Lower leg skin (tissue), 4 donors: ENCODE data around the gene HP1BP3. TPM values are rescaled to one million over a fixed set of nuclear protein-coding genes. Genes with fewer than 3 reads are reported as not detected.

Source experiments
- DNase-seq, 2 donors: peaks; one replicate each; pipeline ENCODE4 v3.0.0-alpha.2; 2019; ENCODE audit warnings: low spot score in 2 of 2
- H3K4me3 ChIP-seq: fragments of 200-600 bp; sonication (generic); 2 replicates; pipeline ENCODE4 v1.5.1; 2017; ENCODE audit warnings: mild to moderate bottlenecking, low read depth; ENCODE audit not compliant: poor library complexity, severe bottlenecking
- POLR2A ChIP-seq, 2 donors: fragments of 450-650 bp; IDR thresholded peaks; one replicate each; pipeline ENCODE4 v1.6.1; 2016 to 2017; ENCODE audit warnings: antibody characterized with exemption in 2 of 2, mild to moderate bottlenecking in 1 of 2, moderate library complexity in 1 of 2
- WGBS, 2 donors: methylation state at CpG; one replicate each; pipeline ENCODE4 v1.1.5; 2018; 5-methylcytosine and 5-hydroxymethylcytosine counted together
- intact Hi-C: fragments of 100-400 bp; cut with DNase I; formaldehyde crosslinking; loops from one replicate; pipeline ENCODE4 v1.15.0; 2023; ENCODE audit warnings: low total_unique reads
- total RNA-seq, 4 donors: library from RNA; depleted of rRNA; stranded (reverse); fragments of >200 nt; gene quantifications; one replicate each; pipeline ENCODE4 v1.1.0, GENCODE V29; 2016
- TF ChIP-seq, protein P1 (sequence below), 3 donors: fragments of 450-650 bp; IDR thresholded peaks; one replicate each; pipeline ENCODE4 v1.5.1; 2016; ENCODE audit warnings: antibody characterized with exemption in 3 of 3, mild to moderate bottlenecking in 3 of 3, moderate library complexity in 2 of 3

Gene HP1BP3
- total RNA-seq, 4 donors from 2014 or later: 154 to 242 (median 190) TPM

DNA sequence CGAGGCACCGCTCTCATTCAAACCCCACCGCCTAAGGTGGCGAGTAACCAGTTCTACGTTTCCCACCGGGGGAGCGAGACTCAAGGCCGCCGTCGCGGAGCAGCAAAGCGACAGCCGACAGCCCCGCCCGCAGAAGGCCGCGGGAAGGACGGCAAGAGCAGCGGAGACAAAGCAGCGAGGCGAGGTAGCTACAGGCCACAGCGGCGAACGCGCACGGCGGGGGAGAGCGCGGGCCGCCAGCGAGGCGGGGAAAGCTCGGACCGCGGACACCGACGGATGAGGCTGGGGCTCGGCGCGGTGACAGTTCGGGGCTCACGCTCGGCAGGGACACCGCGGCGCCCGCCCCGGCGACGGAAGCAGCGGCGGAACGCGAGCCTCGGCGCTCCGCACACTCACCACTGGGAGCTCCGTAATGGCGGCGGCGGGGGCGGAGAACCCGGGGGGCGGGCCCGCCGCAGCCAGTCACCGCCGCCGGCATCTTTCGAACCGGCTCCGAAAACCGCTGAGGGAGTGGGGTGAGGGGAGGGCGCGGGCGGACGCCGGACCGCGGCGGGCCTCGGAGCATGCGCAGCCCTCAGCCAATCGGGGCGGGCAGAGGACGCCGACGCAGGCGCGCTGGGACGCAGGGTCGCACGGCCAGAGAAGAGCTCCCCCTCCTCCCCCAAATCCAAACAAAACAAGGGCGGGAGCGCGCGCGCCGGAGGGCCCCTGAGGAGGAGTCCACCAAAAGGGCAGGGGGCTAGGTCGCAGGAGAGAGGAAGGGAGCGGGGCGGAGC lies 666 bp downstream of the HP1BP3 start:
- TF ChIP-seq POLR2A (IDR thresholded peaks at IDR 0.05): no peak
- TF ChIP-seq, protein P1, sequence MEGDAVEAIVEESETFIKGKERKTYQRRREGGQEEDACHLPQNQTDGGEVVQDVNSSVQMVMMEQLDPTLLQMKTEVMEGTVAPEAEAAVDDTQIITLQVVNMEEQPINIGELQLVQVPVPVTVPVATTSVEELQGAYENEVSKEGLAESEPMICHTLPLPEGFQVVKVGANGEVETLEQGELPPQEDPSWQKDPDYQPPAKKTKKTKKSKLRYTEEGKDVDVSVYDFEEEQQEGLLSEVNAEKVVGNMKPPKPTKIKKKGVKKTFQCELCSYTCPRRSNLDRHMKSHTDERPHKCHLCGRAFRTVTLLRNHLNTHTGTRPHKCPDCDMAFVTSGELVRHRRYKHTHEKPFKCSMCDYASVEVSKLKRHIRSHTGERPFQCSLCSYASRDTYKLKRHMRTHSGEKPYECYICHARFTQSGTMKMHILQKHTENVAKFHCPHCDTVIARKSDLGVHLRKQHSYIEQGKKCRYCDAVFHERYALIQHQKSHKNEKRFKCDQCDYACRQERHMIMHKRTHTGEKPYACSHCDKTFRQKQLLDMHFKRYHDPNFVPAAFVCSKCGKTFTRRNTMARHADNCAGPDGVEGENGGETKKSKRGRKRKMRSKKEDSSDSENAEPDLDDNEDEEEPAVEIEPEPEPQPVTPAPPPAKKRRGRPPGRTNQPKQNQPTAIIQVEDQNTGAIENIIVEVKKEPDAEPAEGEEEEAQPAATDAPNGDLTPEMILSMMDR (IDR thresholded peaks at IDR 0.05): no peak
- intact Hi-C loops: no loop called here
- WGBS, 2 donors: 0% methylated on average over 35 to 74 of the region's 102 CpGs
- peak overlapping the region; percentile 96 for H3K4me3 ChIP-seq
- DNase-seq: peak; percentile 90 to 98

DNA sequence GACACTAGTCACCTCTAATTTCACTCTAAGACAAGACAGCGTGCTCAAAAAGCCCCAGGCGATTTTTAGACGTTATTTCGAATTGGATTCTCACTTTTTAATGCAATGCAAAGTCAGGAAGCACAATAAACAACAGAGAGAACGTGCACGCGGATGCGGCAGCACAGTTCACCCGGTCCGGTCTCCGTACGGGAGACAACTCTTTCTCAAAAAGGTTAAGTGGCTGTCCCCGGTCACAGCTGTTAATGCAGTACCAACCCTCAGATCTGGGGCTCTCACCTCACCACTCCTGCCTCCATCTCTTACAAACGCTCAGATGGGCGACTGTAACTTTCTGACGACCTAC lies 1.2 kb downstream of the HP1BP3 start:
- intact Hi-C loops: no loop called here
- H3K4me3 ChIP-seq: peak overlapping the region; percentile 96
- no peak for TF ChIP-seq POLR2A (IDR thresholded peaks at IDR 0.05)
- TF ChIP-seq, protein P1 (IDR thresholded peaks at IDR 0.05): no peak
- WGBS, 2 donors: 0 to 1% methylated on average over 16 of the region's 16 CpGs
- no peak for DNase-seq

DNA sequence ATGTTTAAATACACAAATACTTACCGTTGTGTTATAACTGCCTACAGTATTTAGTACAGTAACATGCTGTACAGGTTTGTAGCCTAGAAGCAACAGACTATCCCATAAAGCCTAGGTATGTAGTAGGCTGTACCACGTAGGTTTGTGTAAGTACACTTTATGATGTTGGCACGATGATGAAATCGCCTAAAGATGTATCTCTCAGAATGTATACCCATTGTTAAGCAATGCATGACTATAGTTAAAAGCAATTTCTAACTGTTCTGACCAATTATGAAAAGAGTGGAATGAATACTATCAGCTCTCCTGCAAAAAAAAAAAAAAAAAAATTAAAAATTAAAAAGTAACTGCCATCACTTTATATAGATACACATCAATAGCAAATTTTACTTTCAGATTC lies 11.4 kb downstream of the HP1BP3 start:
- no peak for TF ChIP-seq POLR2A (IDR thresholded peaks at IDR 0.05)
- TF ChIP-seq, protein P1 (IDR thresholded peaks at IDR 0.05): no peak
- DNase-seq: no peak
- H3K4me3 ChIP-seq: no peak overlapping the region
- intact Hi-C loops: no loop called here
- WGBS, 2 donors: 89 to 91% methylated on average over 4 of the region's 4 CpGs

DNA sequence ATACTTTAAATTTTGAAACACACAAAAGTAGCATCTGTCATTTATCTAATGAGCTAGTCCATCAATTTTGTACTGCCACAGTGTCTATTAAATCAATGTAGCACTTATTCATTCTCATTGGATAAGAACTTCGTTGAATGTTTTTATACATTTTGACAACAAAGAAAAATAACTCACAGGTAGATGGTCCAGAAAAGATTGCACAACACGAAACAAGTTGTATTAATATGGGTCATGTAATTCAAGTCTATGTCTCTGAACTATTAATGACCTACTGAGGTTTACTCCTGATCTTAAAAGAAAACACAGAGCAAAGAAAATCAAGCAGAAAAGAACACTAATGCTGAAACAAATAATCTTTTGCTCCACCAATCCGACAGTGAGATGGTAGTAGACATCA lies 15.3 kb downstream of the HP1BP3 start:
- 89 to 93% methylated on average over 3 of the region's 3 CpGs for WGBS, 2 donors
- no peak overlapping the region for H3K4me3 ChIP-seq
- TF ChIP-seq POLR2A (IDR thresholded peaks at IDR 0.05): no peak
- TF ChIP-seq, protein P1 (IDR thresholded peaks at IDR 0.05): no peak
- intact Hi-C loops: no loop called here
- no peak for DNase-seq

DNA sequence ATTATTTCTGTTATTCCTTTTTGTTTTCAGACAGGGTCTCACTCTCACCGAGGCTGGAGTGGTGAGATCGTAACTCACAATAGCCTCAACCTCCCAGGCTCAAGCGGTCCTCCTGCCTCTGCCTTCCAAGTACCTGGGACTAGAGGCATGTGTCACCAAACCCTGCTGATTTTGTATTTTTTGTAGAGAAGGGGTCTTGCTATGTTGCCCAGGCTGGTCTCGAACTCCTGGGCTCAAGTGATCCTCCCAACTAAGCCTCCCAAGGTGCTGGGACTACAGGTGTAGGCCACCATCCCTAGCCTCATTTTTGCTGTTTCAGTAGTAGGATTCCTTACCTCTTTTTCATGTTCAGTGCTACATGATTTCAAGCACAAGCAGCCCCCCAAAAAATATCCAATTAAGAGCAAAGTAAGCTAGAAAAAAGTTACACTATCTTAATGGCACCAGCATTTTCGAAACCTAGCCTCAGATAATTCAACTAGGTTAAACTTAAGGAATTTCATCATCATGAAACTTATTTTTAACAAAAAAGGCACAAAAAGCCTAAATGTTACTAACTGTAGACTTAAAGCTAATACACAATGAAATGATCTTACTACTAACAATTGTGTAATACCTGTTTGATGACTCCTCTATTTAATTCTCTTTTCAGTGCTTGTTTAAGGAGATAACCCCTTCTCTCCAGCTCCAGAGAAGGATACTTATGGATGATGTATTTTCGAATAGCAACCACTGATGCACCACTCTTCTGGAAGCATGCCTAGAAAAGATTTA lies 16.6 kb downstream of the HP1BP3 start:
- 94 to 95% methylated on average over 6 of the region's 6 CpGs for WGBS, 2 donors
- H3K4me3 ChIP-seq: no peak overlapping the region
- DNase-seq: no peak
- intact Hi-C loops: no loop called here
- TF ChIP-seq, protein P1 (IDR thresholded peaks at IDR 0.05): no peak
- TF ChIP-seq POLR2A (IDR thresholded peaks at IDR 0.05): no peak
